NCI-H1930 (cell line): ENCODE measurements around the gene BSDC1.

Experiments
- DNase-seq, 2 experiments: peaks; one replicate each; lab custom pipeline; 2025; lab: John Stamatoyannopoulos, UW

BSDC1 gene

DNA sequence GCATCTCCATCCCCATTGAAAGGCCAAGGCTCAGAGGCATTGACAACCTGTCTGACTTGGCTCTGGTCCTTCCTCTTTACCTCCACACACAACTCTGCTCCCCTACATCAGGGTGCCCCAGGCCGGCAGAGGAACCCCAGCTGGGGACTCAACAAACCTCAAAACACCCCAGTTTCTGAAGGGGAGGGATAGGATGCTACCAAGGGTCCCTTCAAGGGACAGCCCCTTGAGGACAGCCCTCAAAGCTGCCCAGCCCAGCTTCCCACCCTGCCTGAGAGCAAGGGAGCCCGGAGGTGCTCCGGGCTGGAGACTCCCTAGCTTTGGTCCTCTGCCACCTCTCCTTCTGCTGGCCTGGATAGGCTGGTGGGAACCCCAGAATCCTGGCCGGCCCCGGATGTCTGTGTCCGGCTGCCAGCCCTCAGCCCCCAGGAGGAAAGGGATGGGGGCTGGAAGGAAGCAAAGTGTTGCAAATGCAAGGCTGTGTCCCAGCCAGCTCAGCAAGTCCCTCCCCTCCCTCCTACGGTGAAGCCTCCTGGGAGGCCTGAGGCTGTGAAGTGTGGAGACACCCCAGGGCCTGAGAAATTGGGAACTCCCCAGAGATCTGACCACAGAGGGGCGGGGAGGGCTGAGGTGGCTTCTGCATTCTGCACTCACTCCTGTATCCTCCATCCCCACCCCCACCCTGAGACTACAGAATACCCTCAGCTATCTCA lies 57.1 kb downstream of the BSDC1 start:
- DNase-seq: no peak

DNA sequence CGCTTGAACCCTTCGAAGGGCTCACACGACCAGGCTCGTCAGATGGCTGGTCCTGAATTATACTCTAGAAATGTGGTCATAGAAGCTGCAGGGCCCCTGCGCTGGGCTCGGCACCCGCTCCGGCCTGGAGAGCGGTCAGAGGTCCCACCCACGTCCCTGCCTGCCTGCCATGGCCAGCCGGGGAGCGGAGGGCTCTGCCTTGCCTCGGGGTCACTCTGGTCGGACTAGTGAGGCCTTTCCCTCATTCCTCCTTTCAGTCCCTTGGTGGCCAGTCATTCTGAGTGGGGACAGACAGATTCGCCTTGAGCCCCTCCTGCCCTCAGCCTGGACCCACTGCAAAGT lies 57.7 kb downstream of the BSDC1 start:
- DNase-seq: no peak

DNA sequence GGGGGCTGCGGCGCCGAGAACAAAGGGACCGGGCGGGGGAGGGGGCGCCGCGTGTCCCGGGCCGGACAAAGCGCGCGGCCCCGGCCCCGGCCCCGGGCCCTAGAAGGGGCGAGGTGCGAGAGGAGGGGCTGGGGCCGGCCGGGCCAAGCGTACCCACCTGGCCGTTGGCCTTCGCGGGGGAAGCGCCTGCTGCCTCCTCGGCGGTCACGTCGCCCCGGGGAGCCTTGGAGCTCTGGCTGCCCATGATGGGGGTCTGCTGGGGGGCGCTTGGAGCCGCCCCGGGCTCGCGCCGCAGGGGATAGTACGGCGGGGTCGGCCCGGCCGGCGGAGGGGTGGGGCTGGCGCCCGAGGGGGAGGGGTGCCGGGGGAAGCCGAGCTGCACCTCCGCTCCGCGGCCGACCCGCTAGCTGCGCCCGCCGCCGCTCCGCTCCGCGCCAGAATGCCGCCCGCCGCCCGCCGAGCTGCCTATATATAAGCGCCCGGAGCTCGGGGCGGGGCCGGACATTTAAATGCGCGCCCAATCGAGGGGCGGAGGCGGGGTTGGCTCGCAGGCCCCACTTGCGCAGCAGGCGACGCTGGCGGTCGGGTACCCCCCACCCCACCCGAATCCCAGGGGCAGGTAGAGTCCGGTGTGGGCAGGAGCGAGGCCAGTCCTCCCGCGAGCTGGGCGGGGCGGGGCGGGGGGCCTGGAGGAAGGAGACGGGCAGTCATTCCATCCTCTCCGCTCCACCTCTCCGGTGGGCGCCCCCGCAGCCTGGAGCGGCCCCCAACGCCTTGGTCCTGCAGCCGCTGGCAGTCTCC lies 58.3 kb downstream of the BSDC1 start, which contains the start of gene MARCKSL1:
MARCKSL1 (minus strand) TSS at position 444 of the 801 bp plus-strand sequence; CDS start at position 244, 200 bp downstream.
- peak; percentile 62 to 70 for DNase-seq

DNA sequence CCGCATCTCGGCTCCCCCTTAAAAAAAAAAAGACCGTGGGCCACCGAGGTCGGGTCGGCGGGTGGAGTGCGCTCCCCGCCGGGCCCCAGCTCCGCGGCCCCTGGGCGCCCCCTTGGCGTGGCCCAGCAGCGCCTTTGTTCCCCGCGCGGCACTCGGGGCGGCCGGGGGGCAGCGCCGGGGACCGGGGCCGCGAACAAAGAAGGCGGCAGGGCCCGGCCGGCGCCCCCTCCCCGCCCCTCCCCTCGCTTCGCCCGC lies 58.8 kb downstream of the BSDC1 start:
- DNase-seq: no peak

DNA sequence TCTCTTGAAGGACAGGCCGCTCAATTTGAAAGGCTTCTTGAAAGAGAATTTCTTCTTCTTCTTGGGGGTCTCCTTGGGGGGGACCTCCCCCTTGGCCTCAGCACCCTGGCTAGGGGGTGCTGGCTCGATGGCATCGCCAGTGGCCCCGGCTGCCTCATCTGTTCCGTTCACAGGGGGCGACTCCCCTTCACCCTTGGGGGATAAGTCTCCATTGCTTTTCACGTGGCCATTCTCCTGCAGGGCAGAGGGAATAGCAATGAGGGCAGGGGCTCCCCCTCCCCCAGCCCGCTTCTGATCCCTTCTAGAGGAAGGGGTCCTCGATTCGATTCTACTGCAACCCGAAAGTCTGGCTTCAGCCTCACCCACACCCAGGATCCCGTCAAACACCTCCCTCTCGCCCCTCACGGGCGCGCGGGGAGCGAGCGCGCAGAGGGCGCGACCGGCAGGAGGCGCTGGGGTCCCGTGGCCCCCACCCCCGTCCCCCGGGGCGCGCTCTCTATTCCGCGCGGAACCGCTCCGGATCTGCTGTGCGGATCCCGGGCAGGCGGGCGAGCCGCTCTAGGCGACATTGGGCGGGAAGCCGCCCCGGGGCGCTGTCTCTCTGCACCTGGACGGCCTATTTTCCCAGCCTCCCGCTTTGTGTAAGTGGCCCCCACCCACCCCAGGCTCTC lies 59.2 kb downstream of the BSDC1 start:
- peak; percentile 7 to 44 for DNase-seq

DNA sequence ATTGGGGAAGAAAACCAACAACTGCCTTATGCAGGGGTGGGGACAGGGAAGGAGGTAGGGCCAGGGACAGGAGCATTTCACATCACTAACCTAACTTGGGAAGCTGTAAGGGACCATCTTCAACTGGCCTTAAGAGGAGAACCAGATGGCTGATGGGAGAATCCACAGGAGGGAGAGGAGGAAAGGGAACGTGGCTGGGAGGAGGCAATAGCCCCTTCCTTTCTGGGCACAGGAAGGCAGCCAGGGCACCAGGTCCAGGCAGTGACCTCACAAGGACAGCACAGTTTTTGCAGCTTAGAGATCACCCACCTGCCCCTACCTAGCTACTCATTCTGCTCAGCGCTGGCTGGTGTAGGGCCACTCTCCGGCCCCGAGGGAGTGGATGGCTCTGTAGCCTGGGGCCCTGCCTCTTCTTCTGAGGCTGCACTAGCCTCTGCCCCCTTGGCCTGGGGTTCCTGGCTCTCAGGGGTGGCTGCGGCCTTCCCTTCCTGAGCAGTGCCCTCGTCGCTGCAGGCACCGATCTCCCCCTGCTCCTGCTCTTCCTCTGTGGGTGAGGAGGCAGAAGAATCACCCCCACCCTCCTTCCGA lies 59.9 kb downstream of the BSDC1 start:
- DNase-seq: no peak

DNA sequence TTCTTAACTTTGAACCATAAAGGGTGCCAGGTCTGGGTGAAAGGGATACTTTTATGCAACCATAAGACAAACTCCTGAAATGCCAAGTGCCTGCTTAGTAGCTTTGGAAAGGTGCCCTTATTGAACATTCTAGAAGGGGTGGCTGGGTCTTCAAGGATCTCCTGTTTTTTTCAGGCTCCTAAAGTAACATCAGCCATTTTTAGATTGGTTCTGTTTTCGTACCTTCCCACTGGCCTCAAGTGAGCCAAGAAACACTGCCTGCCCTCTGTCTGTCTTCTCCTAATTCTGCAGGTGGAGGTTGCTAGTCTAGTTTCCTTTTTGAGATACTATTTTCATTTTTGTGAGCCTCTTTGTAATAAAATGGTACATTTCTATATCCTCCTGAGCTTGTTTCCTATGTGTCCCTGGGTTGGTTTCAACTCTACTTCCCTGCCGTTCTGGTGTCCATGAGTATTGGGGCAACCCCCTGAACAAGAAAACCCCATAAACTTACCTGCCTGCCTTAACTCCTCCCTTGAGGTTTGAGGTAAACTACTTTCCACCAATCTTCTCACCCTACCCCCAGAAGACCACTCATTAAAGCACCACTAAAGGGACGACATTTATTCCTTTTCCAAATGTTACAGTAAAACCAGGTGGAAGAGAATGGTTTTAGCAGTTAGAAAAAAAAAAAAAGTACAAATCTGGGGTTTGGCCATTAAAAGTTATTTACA lies 60.8 kb downstream of the BSDC1 start:
- DNase-seq: no peak

DNA sequence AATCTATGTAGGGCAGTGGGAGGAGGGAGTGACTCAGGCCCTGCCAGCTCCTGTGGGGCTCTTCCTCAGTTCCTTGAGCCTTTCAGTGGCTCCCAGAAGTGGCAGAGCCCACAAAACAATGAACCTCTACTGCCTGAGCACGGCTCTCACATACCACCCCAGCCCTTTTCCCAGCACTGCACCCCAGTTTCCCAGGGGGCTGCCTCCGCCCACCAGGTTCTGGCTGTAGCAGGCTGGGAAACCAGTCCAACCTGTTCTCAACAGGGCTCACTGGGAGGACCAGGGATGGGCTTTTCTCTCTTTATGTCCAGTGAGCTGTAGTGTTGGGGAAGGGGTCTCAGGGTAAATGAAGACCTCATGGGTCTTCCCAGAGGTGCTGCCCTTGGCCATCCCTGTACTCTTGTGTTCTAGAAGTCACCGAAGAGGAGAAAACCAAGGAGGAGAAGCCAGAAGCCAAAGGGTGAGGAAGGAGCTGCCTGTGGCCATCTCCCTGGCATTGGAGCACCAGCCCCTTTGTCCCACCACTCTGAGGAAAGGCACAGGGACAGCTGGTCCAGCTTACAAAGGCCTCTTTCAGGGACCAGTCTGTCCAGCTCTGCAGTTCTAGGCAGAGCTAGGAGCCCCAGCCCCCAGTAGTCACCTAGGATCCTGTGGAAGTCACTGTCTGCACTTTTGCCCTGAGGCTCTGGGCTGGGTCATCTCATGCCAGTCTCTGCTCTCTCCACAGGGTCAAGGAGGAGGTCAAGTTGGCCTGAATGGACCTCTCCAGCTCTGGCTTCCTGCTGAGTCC lies 61.8 kb downstream of the BSDC1 start:
- no peak for DNase-seq

DNA sequence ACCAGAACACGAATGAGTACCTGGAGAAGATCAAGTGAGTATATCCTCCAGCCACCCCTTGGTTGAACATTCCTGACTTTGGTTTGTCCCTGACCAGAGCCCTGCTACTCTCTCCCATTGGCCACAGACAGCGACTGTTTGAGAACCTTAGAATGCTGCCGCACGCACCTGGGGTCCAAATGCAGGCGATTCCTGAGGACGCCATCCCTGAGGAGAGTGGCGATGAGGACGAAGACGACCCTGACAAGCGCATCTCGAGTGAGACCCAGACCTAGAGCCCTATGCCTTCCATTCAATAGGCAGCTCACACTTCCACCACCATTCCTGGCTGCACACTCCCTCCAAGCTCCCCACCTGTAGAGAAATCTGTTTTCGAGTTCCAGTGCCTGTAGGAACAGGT lies 62.7 kb downstream of the BSDC1 start:
- DNase-seq: no peak

DNA sequence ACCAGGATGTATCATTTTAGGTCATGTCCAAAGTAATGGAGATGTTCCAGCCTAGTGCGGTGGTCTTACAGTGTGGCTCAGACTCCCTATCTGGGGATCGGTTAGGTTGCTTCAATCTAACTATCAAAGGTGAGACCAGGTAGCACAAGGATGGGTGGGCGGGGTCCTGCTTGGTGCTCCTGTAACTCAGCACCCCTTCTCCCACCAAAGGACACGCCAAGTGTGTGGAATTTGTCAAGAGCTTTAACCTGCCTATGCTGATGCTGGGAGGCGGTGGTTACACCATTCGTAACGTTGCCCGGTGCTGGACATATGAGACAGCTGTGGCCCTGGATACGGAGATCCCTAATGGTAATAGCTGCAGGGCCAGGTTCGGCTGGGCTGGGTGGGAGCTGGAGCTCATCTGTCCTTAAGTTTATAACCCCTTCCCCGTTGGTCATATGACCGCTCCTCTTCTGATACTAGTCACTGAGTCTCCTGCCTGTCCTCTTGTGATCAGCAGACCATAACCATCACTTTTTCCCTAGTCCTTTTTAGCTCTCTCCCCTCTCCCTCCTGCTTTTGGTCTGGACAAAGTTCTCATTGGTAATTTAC lies 63.6 kb downstream of the BSDC1 start:
- DNase-seq: no peak

DNA sequence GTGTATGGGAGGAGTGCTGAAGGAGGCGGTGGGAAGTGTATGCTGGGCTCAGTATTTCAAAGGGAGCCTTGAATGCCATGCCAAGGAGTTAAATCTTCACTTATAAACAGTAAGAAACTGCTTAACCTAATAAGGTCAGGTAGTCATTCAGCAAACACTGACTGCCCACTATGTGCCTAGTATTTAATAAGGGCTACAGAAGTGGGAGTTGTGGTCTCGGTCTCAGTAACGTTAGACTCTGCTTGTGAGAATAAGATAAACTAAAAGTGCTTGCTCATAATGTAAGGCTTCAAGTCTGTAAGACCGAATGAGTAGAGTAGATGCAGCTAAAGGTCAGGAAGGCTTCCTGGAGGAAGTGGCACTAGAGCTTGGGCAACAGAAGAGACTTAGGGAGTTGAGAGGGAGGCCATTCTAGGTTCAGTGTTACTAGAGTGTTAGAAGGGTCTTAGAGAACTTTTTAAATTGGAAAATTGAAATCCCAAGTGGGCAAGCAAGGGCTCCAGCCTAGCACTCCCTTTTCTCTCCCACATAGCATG lies 64.2 kb downstream of the BSDC1 start:
- no peak for DNase-seq

DNA sequence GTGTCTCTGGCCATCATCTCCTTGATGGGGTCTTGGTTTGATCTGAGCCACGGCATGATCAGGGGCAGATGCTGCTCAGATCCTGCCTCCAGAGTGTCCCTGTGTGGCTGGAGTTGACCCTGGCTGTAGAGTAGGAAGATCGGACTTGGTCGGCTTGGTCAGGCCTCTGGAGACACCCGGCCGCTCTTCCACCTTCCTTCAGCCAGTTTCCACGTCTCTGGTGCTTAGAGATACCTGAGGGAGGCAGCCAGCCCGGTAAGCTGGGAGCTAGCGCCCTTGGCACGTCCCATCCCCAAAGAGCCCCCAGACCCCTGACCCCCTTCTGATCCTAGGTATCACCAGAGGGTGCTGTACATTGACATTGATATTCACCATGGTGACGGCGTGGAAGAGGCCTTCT lies 67.0 kb downstream of the BSDC1 start:
- DNase-seq: no peak

DNA sequence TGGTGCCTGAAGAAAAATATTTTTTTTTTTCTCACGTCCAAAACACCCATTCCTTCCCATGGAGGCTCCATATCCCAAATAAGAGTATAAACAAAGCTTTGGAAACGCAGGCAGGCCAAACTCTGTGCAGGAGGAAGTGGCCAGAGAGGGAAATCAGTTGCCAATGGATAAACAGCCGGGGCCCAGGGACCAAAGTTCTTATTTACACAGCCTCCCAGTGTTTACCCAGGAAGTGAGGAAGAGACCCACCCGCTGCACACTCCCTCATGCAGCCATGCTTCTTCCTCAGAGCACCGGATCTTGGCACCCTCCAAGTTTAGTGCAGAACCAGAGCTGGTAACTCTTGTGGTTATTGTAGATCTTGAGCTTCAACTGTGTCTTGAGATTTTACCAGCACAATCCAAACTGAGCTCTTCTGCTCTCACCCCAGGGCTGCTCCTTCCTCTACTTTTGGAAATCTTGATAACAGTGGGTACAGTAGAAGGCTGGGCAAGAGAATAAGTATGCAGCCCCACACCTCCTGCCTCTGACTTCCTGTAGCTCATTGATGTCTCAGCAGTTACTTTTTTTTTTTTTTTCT lies 72.4 kb downstream of the BSDC1 start:
- no peak for DNase-seq

DNA sequence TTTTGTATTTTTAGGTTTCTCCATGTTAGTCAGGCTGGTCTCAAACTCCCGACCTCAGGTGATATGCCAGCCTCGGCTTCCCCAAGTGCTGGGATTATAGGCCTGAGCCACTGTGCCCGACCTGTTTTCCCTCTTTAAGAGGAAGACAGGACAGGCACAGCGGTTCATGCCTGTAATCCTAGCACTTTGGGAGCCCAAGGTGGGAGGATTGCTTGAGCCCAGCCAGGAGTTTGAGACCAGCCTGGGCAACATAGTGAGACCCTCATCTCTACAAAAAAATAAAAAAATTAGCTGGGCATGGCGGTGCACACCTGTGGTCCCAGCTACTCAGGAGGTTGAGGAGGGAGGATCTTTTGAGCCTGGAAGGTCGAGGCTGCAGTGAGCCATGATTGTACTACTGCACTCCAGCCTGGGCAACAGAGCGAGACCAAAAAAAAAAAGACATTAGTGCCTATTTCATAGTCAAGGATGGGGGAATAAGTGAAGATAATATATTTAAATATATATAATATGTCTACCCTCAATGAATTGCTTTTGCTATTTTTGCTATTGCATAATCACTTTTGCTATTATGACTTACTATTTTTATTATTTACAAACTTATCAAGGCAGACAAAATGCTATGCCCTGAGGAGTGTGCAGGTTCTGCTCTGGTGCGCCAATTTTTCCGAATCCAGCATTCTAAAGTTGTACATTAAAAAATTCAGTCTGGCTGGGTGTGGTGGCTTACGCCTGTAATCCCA lies 75.9 kb downstream of the BSDC1 start:
- no peak for DNase-seq

DNA sequence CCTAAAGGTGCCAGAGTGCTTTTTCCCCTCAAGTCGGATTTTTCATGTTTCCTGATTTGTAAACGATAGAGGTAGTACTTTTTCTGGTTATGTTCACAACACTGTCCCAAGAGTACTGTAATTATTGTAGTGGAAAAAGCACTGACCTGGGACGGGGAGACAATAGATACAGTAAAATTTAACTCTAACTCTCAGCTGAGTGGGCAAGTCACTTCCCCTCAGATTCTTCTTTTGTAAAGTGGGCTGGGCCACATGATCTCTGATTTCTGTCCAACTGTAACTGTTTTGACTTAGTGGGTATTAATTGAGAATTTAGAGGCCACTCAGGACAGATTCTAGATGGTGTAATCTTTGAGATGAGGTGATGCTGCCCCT lies 77.4 kb downstream of the BSDC1 start:
- DNase-seq: no peak
